Measurements from ENCODE around the gene ZFAND3. TPM values are rescaled to one million over a fixed set of nuclear protein-coding genes. Genes with fewer than 3 reads are reported as not detected.

The ZFAND3 gene
- polyA plus RNA-seq, 3 donors: 11.5 to 21.1 (median 11.7) TPM

DNA sequence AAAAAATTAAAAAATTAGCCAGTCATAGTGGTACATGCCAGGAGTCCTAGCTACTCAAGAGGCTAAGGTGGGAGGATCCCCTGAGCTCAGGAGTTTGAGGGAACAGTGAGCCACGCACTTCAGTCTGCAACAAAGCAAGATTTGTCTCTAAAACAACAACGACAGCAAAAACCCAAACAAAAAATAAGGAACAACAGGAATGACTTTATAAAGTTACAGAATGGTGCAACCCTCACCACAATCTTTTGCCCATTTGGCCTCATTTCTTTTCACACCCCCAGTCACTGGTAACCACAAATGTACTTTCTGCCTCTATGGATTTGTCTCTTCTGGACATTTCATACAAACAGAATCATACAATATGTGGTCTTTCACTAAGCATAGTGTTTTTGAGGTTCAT, 16.7 kb upstream of the ZFAND3 start:
- Histone ChIP-seq H3K27me3 (ENCODE audit: control insufficient read depth in 2 of 2, insufficient read depth in 2 of 2, low read length in 2 of 2) (no peaks in the 10 kb centered on the region), H2AFZ (ENCODE audit: insufficient read depth, low read depth, low read length, poor library complexity, severe bottlenecking) (no peak overlapping the region), H4K20me1 (ENCODE audit: insufficient read depth, low read length) (no peaks in the 10 kb centered on the region), H3K4me1 (ENCODE audit: control insufficient read depth in 1 of 2, insufficient read depth in 2 of 2, low read length in 2 of 2) (peaks cover 27 to 39% of the 10 kb centered on the region in 2 donors), H3K9ac (ENCODE audit: insufficient read depth, low read length, poor library complexity, severe bottlenecking) (no peak overlapping the region), H3K9me3 (replicated peaks in 1 of 2; ENCODE audit: control insufficient read depth in 1 of 2, insufficient read depth in 1 of 2, low read length in 2 of 2) (no peaks in the 10 kb centered on the region), H3K36me3 (replicated peaks in 1 of 2; ENCODE audit: control insufficient read depth in 1 of 2, insufficient read depth in 2 of 2, low read length in 2 of 2) (no peaks in the 10 kb centered on the region), H3K4me3 (replicated peaks in 1 of 3; ENCODE audit: low read depth in 2 of 3, low read length in 3 of 3) (peak overlapping the region in 1 of 3 experiments; percentile 32), H3K4me2 (replicated peaks; ENCODE audit: extremely low read depth, low read length, poor library complexity, severe bottlenecking) (peak overlapping the region; percentile 42), H3K79me2 (ENCODE audit: insufficient read depth, low read length) (no peaks in the 10 kb centered on the region), H3K27ac (ENCODE audit: low read depth in 1 of 2, low read length in 2 of 2) (peak overlapping the region; percentile 23 to 69)
- Mint-ChIP-seq H3K27me3 (ENCODE audit: low read depth in 3 of 3) (peaks cover 6 to 15% (median 8%) of the 10 kb centered on the region in 3 donors), H3K36me3 (no peaks in the 10 kb centered on the region), H3K4me1 (peaks cover 34% of the 10 kb centered on the region), H3K9me3 (no peaks in the 10 kb centered on the region), H3K4me3 (peak overlapping the region in 1 of 2 donors; percentile 60), H3K27ac (peak overlapping the region; percentile 59 to 90 (median 73))
- 0% methylated on average over 1 of the region's 2 CpGs for WGBS (ENCODE audit: insufficient coverage)
- TF ChIP-seq, protein P1, sequence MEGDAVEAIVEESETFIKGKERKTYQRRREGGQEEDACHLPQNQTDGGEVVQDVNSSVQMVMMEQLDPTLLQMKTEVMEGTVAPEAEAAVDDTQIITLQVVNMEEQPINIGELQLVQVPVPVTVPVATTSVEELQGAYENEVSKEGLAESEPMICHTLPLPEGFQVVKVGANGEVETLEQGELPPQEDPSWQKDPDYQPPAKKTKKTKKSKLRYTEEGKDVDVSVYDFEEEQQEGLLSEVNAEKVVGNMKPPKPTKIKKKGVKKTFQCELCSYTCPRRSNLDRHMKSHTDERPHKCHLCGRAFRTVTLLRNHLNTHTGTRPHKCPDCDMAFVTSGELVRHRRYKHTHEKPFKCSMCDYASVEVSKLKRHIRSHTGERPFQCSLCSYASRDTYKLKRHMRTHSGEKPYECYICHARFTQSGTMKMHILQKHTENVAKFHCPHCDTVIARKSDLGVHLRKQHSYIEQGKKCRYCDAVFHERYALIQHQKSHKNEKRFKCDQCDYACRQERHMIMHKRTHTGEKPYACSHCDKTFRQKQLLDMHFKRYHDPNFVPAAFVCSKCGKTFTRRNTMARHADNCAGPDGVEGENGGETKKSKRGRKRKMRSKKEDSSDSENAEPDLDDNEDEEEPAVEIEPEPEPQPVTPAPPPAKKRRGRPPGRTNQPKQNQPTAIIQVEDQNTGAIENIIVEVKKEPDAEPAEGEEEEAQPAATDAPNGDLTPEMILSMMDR (IDR thresholded peaks at IDR 0.05): no peak
- intact Hi-C loops (cut with micrococcal nuclease): no loop called here
- peak; percentile 50 to 73 (median 59) for DNase-seq

- Mint-ChIP-seq H3K4me1 (peaks cover 34% of the 10 kb centered on the region), H3K4me3 (no peak overlapping the region), H3K9me3 (no peaks in the 10 kb centered on the region), H3K36me3 (no peaks in the 10 kb centered on the region), H3K27me3 (ENCODE audit: low read depth in 3 of 3) (peaks cover 6 to 21% (median 15%) of the 10 kb centered on the region in 3 donors), H3K27ac (no peak overlapping the region)
- H3K4me1 ChIP-seq (ENCODE audit: control insufficient read depth in 1 of 2, insufficient read depth in 2 of 2, low read length in 2 of 2): peaks cover 27 to 39% of the 10 kb centered on the region in 2 donors
- TF ChIP-seq, protein P1 (IDR thresholded peaks at IDR 0.05): no peak
- WGBS (ENCODE audit: insufficient coverage): 80% methylated on average over 1 of the region's 1 CpG
- H3K36me3 ChIP-seq (replicated peaks in 1 of 2; ENCODE audit: control insufficient read depth in 1 of 2, insufficient read depth in 2 of 2, low read length in 2 of 2): no peaks in the 10 kb centered on the region
- H3K4me2 ChIP-seq (replicated peaks; ENCODE audit: extremely low read depth, low read length, poor library complexity, severe bottlenecking): no peak overlapping the region
- H4K20me1 ChIP-seq (ENCODE audit: insufficient read depth, low read length): no peaks in the 10 kb centered on the region
- no peaks in the 10 kb centered on the region for H3K79me2 ChIP-seq (ENCODE audit: insufficient read depth, low read length)
- no peaks in the 10 kb centered on the region for H3K9me3 ChIP-seq (replicated peaks in 1 of 2; ENCODE audit: control insufficient read depth in 1 of 2, insufficient read depth in 1 of 2, low read length in 2 of 2)
- no peak overlapping the region for H2AFZ ChIP-seq (ENCODE audit: insufficient read depth, low read depth, low read length, poor library complexity, severe bottlenecking)
- H3K4me3 ChIP-seq (replicated peaks in 1 of 3; ENCODE audit: low read depth in 2 of 3, low read length in 3 of 3): no peak overlapping the region
- DNase-seq: peak in 1 of 3 donors; percentile 47
- no peak overlapping the region for H3K27ac ChIP-seq (ENCODE audit: low read depth in 1 of 2, low read length in 2 of 2)
- no peak overlapping the region for H3K9ac ChIP-seq (ENCODE audit: insufficient read depth, low read length, poor library complexity, severe bottlenecking)
- intact Hi-C loops (cut with micrococcal nuclease): no loop called here
- H3K27me3 ChIP-seq (ENCODE audit: control insufficient read depth in 2 of 2, insufficient read depth in 2 of 2, low read length in 2 of 2): no peaks in the 10 kb centered on the region
These were observed 14.9 kb upstream of the ZFAND3 start for GRCh38 chr6:37804586-37804985.

All from CD14-positive monocyte (primary cell).